GM12878 (cell line): Measurements from ENCODE around the gene TPCN2. TPM values are rescaled to one million over a fixed set of nuclear protein-coding genes. Genes with fewer than 3 reads are reported as not detected.

ENCODE experiments used
- ATAC-seq: fragments of 200-7000 bp; cut with Tn5 transposase; 3 replicates; pipeline ENCODE4 v1.9.1; 2020; ENCODE audit warnings: mild to moderate bottlenecking, moderate library complexity
- BruUV-seq: library from RNA; stranded (reverse); fragments of 400-500 nt; replicated peaks from 2 replicates; lab custom pipeline; 2021; lab: Mats Ljungman, UMichigan
- CTCF ChIA-PET: fragments of 300-600 bp; sonication (Branson Sonifier 250); formaldehyde crosslinking; extraction: SDS; loops from one replicate; lab custom pipeline; 2021; ENCODE audit warnings: inconsistent platforms; lab: Yijun Ruan, JAX
- POLR2A ChIA-PET: fragments of 350-600 bp; formaldehyde crosslinking; extraction: SDS; loops from one replicate; lab custom pipeline; 2021; ENCODE audit warnings: inconsistent platforms; lab: Charles Lee
- RAD21 ChIA-PET: fragments of 300-600 bp; sonication (Branson Sonifier 250); formaldehyde crosslinking; loops from one replicate; lab custom pipeline; 2023; ENCODE audit warnings: antibody characterized with exemption; ENCODE audit not compliant: unreplicated experiment; lab: Charles Lee
- SMC1A ChIA-PET: fragments of 300-600 bp; sonication (Branson Sonifier 250); formaldehyde crosslinking; loops from one replicate; lab custom pipeline; 2023; ENCODE audit not compliant: unreplicated experiment, uncharacterized antibody; lab: Charles Lee
- DNase-seq: peaks from one replicate; pipeline ENCODE4 v3.0.0-alpha.2; 2011; ENCODE audit warnings: low read depth, low spot score
- FAIRE-seq: peaks from 3 replicates; lab custom pipeline; 2011; peaks lifted over from hg19 to GRCh38; lab: Jason Lieb, UNC
- H2AFZ ChIP-seq: 2 replicates; pipeline ENCODE4 v1.6.0; 2011; ENCODE audit warnings: low read depth, low read length, control low read depth; ENCODE audit not compliant: control insufficient read depth
- H3K27ac ChIP-seq: 2 replicates; pipeline ENCODE4 v1.5.1; 2011; ENCODE audit warnings: control low read depth; ENCODE audit not compliant: control insufficient read depth, insufficient read depth
- H3K27me3 ChIP-seq, 2 experiments: replicated peaks in 1 of 2; 2 replicates each; pipeline versions ENCODE4 v1.6.0 to v1.6.1; 2011; ENCODE audit warnings: low read length in 1 of 2; ENCODE audit not compliant: control insufficient read depth in 2 of 2, insufficient read depth in 2 of 2
- H3K36me3 ChIP-seq, 2 experiments: 2 replicates each; pipeline ENCODE4 v1.5.1; 2011; ENCODE audit warnings: low read length in 1 of 2; ENCODE audit not compliant: control insufficient read depth in 2 of 2, insufficient read depth in 2 of 2
- H3K4me1 ChIP-seq: 2 replicates; pipeline ENCODE4 v1.6.1; 2011; ENCODE audit warnings: mild to moderate bottlenecking, low read length, moderate library complexity, mixed read lengths; ENCODE audit not compliant: control insufficient read depth, insufficient read depth
- H3K4me2 ChIP-seq: 2 replicates; pipeline ENCODE4 v1.6.0; 2011; ENCODE audit warnings: control low read depth; ENCODE audit not compliant: control insufficient read depth, insufficient read depth
- H3K4me3 ChIP-seq: fragments of 200-600 bp; sonication (generic); 2 replicates; pipeline ENCODE4 v1.5.1; 2016
- H3K79me2 ChIP-seq: 2 replicates; pipeline ENCODE4 v1.6.0; 2011; ENCODE audit warnings: low read length; ENCODE audit not compliant: control insufficient read depth, insufficient read depth
- H3K9ac ChIP-seq: 2 replicates; pipeline ENCODE4 v1.8.0; 2011; ENCODE audit warnings: low read length, control low read depth, mixed read lengths; ENCODE audit not compliant: control insufficient read depth, insufficient read depth
- H3K9me3 ChIP-seq: replicated peaks from 3 replicates; pipeline ENCODE4 v1.5.1; 2011; ENCODE audit warnings: mild to moderate bottlenecking, low read length; ENCODE audit not compliant: control insufficient read depth, insufficient read depth
- H4K20me1 ChIP-seq: 2 replicates; pipeline ENCODE4 v1.6.0; 2011; ENCODE audit not compliant: control insufficient read depth, insufficient read depth
- BCLAF1 ChIP-seq: fragments of 450-650 bp; IDR thresholded peaks from 2 replicates; pipeline ENCODE4 v1.6.1; 2017; ENCODE audit warnings: antibody characterized with exemption, mild to moderate bottlenecking, moderate library complexity
- GATAD2B ChIP-seq: fragments of 450-650 bp; conservative IDR thresholded peaks from 2 replicates; pipeline ENCODE4 v1.6.1; 2017; ENCODE audit warnings: low read depth, mild to moderate bottlenecking, moderate library complexity
- HCFC1 ChIP-seq: fragments of 150-350 bp; IDR thresholded peaks from 2 replicates; pipeline ENCODE4 v1.6.1; 2014; ENCODE audit warnings: low read length
- KDM1A ChIP-seq: fragments of 200-600 bp; sonication (generic); IDR thresholded peaks from 2 replicates; pipeline ENCODE4 v1.6.1; 2016; ENCODE audit warnings: borderline replicate concordance
- NBN ChIP-seq: fragments of 450-650 bp; IDR thresholded peaks from 2 replicates; pipeline ENCODE4 v1.6.1; 2016
- NFYB ChIP-seq: IDR thresholded peaks from 2 replicates; pipeline ENCODE4 v1.6.1; 2011; ENCODE audit warnings: low read depth, mild to moderate bottlenecking, low read length, improper control_type of control experiment, moderate library complexity; ENCODE audit not compliant: insufficient read depth
- RB1 ChIP-seq: fragments of 450-650 bp; formaldehyde crosslinking; IDR thresholded peaks from 2 replicates; pipeline ENCODE4 v1.6.1; 2017; ENCODE audit warnings: mild to moderate bottlenecking, borderline replicate concordance
- SIX5 ChIP-seq: IDR thresholded peaks from 2 replicates; pipeline ENCODE4 v1.6.1; 2011; ENCODE audit warnings: mild to moderate bottlenecking, low read depth, low read length, moderate library complexity; ENCODE audit not compliant: severe bottlenecking
- SREBF2 ChIP-seq: IDR thresholded peaks from 2 replicates; pipeline ENCODE4 v1.6.1; 2012; ENCODE audit warnings: mild to moderate bottlenecking, low read length
- TCF3 ChIP-seq: IDR thresholded peaks from 2 replicates; pipeline ENCODE4 v1.6.1; 2012; ENCODE audit warnings: low read depth, mild to moderate bottlenecking, low read length, borderline replicate concordance; ENCODE audit not compliant: insufficient read depth
- USF1 ChIP-seq: IDR thresholded peaks from 2 replicates; pipeline ENCODE4 v1.6.1; 2011; ENCODE audit warnings: borderline replicate concordance, low read depth, mild to moderate bottlenecking, moderate library complexity, mixed read lengths, low read length; ENCODE audit not compliant: insufficient read depth; ENCODE audit errors: extremely low read length
- YY1 ChIP-seq: IDR thresholded peaks from 2 replicates; pipeline ENCODE4 v1.6.1; 2011; ENCODE audit warnings: low read depth, mild to moderate bottlenecking, low read length
- WGBS: methylation state at CpG from one replicate; pipeline ENCODE4 v1.1.6; 2016; ENCODE audit warnings: low lambda C conversion rate; ENCODE audit not compliant: insufficient replicate concordance, insufficient coverage; ENCODE audit errors: missing lambda C conversion rate; 5-methylcytosine and 5-hydroxymethylcytosine counted together
- in situ Hi-C: fragments of 300-500 bp; cut with MboI; formaldehyde crosslinking; loops from 9 replicates; pipeline ENCODE4 v1.14.3; 2018; ENCODE audit warnings: mixed read lengths
- intact Hi-C: fragments of 100-400 bp; cut with micrococcal nuclease; formaldehyde crosslinking; loops from one replicate; pipeline ENCODE4 v1.14.2; 2022; ENCODE audit not compliant: unreplicated experiment
- polyA plus RNA-seq, 11 experiments: library from polyadenylated mRNA; depleted of rRNA in 4 of 11; unstranded in 6 of 11; stranded (reverse) in 5 of 11; fragments of >200 nt; fragmentation: Nextera tagmentation in 4 of 11; fragmentation: Illumina TruSeq in 1 of 11; extraction: Ambion mirVana in 4 of 11; extraction: Trizol in 1 of 11; gene quantifications; 1 replicate in 1 of 11; 2 replicates in 10 of 11; pipeline versions ENCODE4 v1.2.1 to v1.2.3, GENCODE V29; 2011 to 2016; ENCODE audit warnings: inconsistent platforms in 2 of 11, missing spikeins in 2 of 11, low read depth in 1 of 11
- total RNA-seq, 4 experiments: library from RNA; depleted of rRNA in 3 of 4; stranded (reverse); fragments of >200 nt in 3 of 4; fragmentation: Illumina TruSeq in 1 of 4; extraction: Trizol in 1 of 4; gene quantifications; 2 replicates each; pipeline versions ENCODE4 v1.2.1 to v1.2.3, GENCODE V29; 2013 to 2021

The TPCN2 gene
- total and polyA plus RNA-seq, 10 of the 15 experiments (the other 5 are each of a cell fraction or from before 2014, with no cell fraction given): 1.7 to 18.4 (median 8.4) TPM

- no peak for TF ChIP-seq BCLAF1
- TF ChIP-seq SIX5: no peak
- no peak for TF ChIP-seq RB1
These were observed 93.0 kb downstream of the TPCN2 start (continued) for GRCh38 chr11:69141742-69142141.

GRCh38 chr11:69142895-69143294, 94.2 kb downstream of the TPCN2 start:
- FAIRE-seq (no peak), ATAC-seq (no peak), DNase-seq (no peak)
- Histone ChIP-seq H3K27ac (no peak overlapping the region), H3K27me3 (no peaks in the 10 kb centered on the region), H3K4me1 (peaks cover 11% of the 10 kb centered on the region), H3K4me3 (no peak overlapping the region), H3K4me2 (no peak overlapping the region)
- in situ Hi-C loops: no loop called here
- no TSS peak for BruUV-seq
- WGBS: 49% methylated on average over 2 of the region's 2 CpGs
- intact Hi-C loops: no loop called here
- CTCF ChIA-PET: interaction anchor here (1.2 to 1.6 kb wide), 2 partner anchors 11 to 13 kb away, joined by 3 to 6 read pairs; partner anchors contain the start of gene SMIM38
- TF ChIP-seq NBN (no peak), HCFC1 (no peak), USF1 (peak; percentile 27), TCF3 (no peak), SREBF2 (no peak), GATAD2B (no peak), KDM1A (no peak), NFYB (peak; percentile 63), YY1 (no peak)
- TF ChIP-seq, all 136 proteins: peak for 2
- RAD21 ChIA-PET: no interaction called here
- Histone ChIP-seq H4K20me1 (no peaks in the 10 kb centered on the region), H2AFZ (no peak overlapping the region), H3K9ac (no peak overlapping the region), H3K9me3 (peaks cover 30% of the 10 kb centered on the region; the same call in 2 of the 3 replicates), H3K79me2 (no peaks in the 10 kb centered on the region), H3K36me3 (no peaks in the 10 kb centered on the region)
- SMC1A ChIA-PET: interaction anchor here (0.9 to 1.1 kb wide), 2 partner anchors 13 to 155 kb away, joined by 3 to 4 read pairs; partner anchors contain the start of gene SMIM38
- POLR2A ChIA-PET: no interaction called here
